SIG-M5 (cell line): ENCODE data around the gene MRPS21.
"Not testable (repeated sequence)": the region's sequence is repeated elsewhere in the genome, so short reads cannot be mapped to it uniquely, and the experiment has no call there.

ENCODE experiments used
- DNase-seq: peaks from one replicate; lab custom pipeline; 2025; lab: John Stamatoyannopoulos, UW

MRPS21 gene

DNA sequence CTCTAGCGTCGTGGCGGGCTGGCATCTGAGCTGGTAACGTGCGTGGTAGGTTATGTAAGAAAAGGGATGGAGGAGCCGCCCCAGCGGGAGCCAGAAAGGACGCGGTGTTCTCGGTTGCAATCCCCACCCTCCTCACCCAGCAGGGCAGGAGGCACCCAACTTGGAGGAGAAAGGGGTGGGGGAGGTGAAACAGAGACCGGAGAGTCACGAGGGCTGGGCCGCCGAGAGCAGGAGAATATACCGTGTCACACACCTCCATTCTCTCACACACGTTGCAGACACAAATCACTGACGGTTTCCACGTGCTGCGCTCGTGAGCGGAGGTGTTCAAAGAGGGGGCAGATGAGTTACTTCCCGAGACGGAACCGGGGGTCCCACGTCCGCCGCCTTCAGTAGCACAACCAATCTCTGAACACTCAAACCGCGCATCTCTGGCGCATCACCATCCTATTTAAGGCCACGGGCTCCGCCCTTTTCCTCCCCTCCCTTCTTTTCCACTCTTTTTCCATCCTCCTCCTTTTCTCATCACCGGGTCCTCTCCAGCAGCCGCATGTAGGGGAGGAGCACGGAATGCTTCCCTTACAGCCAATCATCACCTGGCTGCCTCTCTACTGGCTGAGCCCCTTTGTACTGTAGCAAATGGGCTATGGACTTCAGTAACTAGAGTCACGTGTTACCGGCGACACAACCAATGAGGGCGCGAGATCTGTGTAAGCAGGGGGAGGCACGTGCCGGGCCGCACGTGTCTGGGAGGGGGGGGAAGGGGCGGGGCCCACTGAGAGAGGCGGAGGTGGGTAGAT, 11.7 kb upstream of the MRPS21 start, which contains the start of gene CIART:
Gene CIART (plus strand): TSS at position 797 of the 800 bp plus-strand sequence. CDS start 714 bp downstream, outside the sequence.
- no peak for DNase-seq

DNA sequence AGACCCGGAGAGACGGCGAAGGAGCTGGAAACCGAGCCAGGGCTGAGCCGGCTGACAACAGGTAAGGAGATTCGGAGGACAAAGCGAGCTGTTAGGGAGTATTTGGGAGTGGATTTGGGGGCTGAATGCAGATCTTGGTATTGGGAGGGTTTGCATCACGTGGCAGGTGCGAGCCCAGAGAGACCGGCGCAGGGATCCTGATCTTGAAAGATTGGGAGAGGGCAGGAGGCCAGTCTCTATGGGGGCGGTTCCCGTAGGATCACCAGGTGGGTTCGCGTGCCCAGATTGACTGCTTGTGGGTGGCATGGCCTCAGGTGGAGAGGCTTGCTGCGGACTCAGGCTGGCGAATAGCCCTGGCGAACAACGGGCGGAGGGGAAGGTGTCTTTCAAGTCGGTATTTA, 11.1 kb upstream of the MRPS21 start:
- DNase-seq, result no peak

- no peak for DNase-seq
Measured at GRCh38 chr1:150283260-150283659, 10.4 kb upstream of the MRPS21 start.

- no peak for DNase-seq
Measured at GRCh38 chr1:150288382-150288781, 5.3 kb upstream of the MRPS21 start.

DNA sequence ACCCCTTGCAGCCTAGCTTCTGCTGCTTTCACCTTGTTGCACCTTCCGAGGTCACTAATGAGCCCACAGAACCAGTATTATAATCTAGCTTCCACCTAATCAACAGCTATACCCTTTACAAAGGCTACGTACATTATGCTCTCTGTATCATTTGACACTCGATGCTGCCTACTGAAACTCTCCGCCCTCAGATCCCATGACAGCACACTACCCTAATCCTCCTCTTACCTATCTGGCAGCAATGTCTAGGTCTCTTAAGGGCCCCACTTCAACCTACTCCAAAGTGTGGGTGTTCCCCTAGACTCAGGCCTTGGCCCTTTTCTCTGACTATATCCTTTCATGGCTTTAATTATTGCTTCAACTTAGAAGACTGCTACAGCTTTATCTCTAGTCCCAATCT, 4.8 kb upstream of the MRPS21 start:
- DNase-seq, result no peak

DNA sequence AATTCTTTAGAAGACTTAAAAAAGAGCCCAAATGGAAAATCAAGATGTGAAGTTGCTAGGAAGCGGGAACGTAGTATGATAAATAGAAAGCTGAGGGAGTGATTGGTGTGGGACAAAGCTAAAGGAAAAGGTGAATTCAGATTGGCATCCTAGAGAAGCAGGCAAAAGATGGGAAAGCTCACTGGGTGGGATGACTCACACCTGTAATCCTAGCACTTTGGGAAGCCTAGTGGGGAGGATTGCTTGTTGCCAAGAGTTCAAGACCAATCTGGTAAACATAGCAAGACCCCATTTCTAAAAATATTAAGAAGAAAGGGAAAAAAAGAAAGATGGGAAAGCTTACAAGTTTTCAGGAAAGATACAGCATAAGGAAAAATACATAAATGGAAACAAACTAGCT, 1.8 kb downstream of the MRPS21 start:
- no peak for DNase-seq

DNA sequence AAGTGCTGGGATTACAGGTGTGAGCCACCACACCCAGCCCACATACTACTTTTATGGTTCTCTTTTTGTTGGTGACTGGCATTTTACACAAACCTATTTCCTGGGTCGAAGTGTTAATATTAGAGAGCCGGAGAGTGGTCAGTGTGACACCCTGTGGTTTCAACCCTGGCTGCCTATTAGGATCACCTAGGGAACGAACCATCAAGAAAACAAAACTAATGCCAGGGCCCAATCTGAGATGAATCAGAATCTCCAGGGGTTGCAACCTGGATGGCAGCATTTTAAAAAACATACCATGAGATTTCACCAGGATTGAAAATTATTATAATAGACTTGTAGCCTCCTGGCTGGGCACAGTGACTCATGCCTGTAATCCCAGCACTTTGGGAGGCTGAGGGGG, 6.1 kb downstream of the MRPS21 start:
- no peak for DNase-seq

DNA sequence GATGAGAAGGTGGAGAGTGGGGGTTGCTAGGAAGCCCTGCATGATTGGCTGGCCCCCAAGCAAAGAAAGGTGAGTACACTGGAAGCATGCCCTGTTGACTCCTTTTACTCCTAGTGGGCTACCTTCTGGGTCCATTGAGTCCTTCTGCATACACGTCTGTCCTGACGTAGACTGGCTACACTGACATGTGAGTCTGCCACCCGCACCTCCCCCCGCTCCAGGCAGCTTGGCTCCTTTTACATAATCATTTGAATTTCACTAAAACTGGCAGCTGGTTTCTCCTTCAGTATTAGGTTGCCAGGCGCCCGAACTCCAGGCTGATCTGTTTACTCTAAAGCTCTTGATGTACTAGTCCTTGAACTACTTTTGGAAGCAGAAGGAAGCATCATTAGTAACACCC, 8.7 kb downstream of the MRPS21 start:
- no peak for DNase-seq

DNA sequence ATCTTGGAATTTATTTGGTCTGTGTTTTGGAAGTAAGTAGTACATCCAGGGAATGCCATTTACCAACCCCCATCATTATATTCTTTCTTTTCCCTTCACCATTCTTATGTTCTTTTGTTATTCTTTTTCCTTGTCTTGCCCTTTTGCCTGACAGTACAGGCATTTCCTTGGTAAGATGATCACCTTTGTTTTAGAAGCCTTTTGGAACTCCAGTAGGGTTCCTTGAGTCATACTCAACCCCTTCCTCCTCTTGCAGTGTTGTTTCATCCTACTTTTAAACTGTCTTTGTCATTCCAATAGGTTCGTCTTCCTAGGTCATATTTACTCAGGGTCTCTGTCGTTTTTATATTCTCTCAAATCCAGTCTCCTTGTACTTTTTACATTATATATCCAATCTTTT, 9.2 kb downstream of the MRPS21 start:
- DNase-seq, result no peak

DNA sequence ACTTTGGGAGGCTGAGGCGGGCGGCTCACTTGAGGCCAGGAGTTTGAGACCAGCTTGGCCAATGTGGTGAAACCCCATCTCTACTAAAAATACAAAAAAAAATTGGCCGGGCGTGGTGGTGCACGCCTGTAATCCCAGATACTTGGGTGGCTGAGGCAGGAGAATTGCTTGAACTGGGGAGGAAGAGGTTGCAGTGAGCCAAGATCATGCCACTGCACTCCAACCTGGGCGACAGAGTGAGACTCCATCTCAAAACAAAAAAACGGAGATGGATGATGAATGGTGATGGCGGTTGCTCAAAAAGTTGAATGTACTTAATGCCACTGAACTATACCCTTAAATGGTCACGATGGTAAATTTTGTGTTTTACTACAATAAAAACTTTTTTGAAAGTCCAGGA, 14.9 kb downstream of the MRPS21 start:
- not testable (repeated sequence) for DNase-seq

GRCh38 chr1:150309758-150310508, 16.3 kb downstream of the MRPS21 start:
- DNase-seq, result no peak

DNA sequence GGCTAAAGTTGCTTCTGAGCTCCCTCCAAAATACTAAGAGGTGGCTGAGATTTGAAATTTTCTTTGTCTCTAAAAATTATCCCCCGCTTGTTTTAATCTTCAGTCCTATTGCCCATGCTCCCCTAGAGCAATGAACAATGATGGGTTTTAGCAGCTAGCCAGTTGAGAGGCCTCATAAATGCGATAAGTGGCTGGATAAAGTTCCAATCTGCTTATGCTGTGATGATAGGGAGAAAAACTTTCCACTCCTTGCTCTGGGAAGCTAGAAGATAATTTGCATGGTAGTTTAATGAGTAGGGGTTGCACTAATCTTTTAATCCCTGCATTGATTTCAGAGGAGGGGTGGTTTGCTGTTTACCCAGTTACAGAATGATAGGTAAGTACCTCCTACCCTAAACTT, 18.1 kb downstream of the MRPS21 start:
- DNase-seq, result no peak

DNA sequence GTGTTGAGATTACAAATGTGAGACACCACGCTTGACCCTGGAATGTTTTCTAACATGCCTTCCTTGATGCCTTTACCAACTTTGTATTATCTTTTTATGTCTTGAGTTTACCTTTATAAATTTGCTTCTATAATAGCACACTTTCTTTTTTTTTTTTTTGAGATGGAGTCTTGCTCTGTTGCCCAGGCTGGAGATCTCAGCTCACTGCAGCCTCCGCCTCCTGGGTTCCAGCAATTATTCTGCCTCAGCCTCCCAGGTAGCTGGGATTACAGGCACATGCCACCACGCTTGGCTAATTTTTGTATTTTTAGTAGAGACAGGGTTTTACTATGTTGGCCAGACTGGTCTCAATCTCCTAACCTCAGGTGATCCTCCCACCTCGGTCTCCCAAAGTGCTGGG, 21.0 kb downstream of the MRPS21 start:
- DNase-seq, result not testable (repeated sequence)

DNA sequence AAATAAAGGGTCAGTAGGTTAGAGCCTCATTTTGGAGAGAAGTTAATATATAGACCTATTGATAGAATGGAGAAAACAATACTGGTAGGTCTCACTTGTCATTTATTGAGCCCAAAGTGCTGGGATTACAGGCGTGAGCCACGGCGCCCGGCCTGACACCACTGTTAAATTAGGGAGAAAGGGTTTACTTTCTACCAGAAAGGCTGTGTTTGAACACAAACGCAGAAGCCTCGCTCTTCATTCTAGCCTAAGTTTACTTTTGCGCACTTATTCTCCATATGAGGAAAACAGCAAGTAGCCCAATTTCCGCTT, 27.0 kb downstream of the MRPS21 start:
- no peak for DNase-seq

GRCh38 chr1:150321826-150322166, 28.1 kb downstream of the MRPS21 start:
- no peak for DNase-seq

DNA sequence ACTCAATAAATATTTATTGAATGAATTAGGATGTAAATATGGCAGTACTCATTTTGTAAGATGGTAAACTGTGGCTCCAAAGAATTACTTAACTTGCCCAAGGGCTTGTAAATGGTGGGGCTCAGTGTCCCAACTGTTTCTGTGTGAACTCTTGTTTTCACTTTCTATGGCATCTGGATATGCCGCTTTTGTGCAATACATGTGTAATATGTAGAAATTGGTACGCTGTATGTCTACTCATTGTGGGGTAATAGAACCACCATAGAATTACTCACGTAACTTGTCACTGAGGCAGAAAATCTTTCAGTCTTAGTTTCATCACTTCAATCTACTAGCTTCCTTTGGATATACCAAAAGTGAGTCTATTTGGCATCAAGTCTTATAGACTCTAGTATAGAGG, 28.6 kb downstream of the MRPS21 start:
- DNase-seq, result peak; percentile 96

GRCh38 chr1:150332651-150333290, 39.1 kb downstream of the MRPS21 start:
- no peak for DNase-seq

GRCh38 chr1:150346316-150346715, 52.7 kb downstream of the MRPS21 start:
- DNase-seq, result no peak

- no peak for DNase-seq
Measured at GRCh38 chr1:150352866-150353265, 59.2 kb downstream of the MRPS21 start.
